Neuron (in vitro differentiated cells): Measurements from ENCODE around the gene FRMD5.

Source experiments
- H2AFZ ChIP-seq: one replicate; pipeline ENCODE4 v1.6.1; 2013; ENCODE audit warnings: low read depth, mild to moderate bottlenecking, inconsistent platforms, low read length, moderate library complexity
- H3K27me3 ChIP-seq: one replicate; pipeline ENCODE4 v1.6.1; 2013; ENCODE audit warnings: low read length; ENCODE audit not compliant: insufficient read depth
- H3K36me3 ChIP-seq: one replicate; pipeline ENCODE4 v1.6.1; 2013; ENCODE audit warnings: low read length; ENCODE audit not compliant: insufficient read depth
- H3K4me1 ChIP-seq: one replicate; pipeline ENCODE4 v1.6.1; 2013; ENCODE audit warnings: low read length; ENCODE audit not compliant: insufficient read depth
- H3K4me3 ChIP-seq: 2 replicates; pipeline ENCODE4 v1.5.1; 2013; ENCODE audit warnings: mild to moderate bottlenecking, low read length, moderate library complexity
- H3K9me3 ChIP-seq: one replicate; pipeline ENCODE4 v1.6.1; 2013; ENCODE audit warnings: low read length

The FRMD5 gene

DNA sequence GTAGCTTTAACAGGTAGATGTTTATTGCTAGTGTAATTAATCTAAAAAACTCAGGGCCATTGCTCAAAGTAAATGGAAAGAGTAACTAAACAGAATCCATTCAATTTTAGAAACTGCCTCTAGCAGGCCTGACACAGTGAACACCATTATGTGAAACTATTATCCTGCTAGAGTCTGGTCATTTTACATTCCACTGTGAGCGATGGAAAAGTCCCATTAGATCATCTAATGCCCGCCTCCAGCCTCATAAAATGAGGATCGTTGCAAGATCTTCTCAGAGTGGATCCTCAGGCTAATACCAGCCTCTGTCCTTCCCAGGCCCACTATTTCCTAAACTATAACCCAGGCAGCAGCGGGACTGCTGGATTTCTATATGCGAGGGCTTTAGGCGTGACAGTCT is 260.6 kb downstream of the FRMD5 start:
- no peaks in the 10 kb centered on the region for H3K36me3 ChIP-seq
- H3K27me3 ChIP-seq: no peaks in the 10 kb centered on the region
- no peaks in the 10 kb centered on the region for H3K4me1 ChIP-seq
- H2AFZ ChIP-seq: no peak overlapping the region
- H3K4me3 ChIP-seq: no peak overlapping the region
- no peaks in the 10 kb centered on the region for H3K9me3 ChIP-seq

DNA sequence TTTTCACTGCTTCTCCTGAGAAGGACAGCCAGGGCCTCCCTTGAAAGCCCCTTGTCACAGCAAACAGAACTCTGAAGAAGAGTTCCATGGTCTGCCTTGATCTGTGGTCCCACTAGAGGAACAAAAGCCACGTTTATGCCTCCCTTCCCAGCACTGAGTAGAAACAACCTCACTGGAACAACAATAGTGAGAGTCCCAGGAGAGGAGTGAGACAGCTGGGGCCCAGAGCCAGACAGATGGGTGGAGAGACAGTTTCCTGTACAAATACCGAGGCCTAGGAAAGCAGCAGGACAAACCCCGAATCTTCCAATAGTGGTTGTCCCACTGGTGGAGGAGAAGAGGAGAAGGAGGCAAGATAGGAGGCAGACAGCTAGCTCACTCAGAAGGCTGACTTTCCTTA is 262.2 kb downstream of the FRMD5 start:
- Histone ChIP-seq H2AFZ (no peak overlapping the region), H3K4me3 (no peak overlapping the region), H3K4me1 (no peaks in the 10 kb centered on the region), H3K36me3 (no peaks in the 10 kb centered on the region), H3K9me3 (no peaks in the 10 kb centered on the region), H3K27me3 (no peaks in the 10 kb centered on the region)

DNA sequence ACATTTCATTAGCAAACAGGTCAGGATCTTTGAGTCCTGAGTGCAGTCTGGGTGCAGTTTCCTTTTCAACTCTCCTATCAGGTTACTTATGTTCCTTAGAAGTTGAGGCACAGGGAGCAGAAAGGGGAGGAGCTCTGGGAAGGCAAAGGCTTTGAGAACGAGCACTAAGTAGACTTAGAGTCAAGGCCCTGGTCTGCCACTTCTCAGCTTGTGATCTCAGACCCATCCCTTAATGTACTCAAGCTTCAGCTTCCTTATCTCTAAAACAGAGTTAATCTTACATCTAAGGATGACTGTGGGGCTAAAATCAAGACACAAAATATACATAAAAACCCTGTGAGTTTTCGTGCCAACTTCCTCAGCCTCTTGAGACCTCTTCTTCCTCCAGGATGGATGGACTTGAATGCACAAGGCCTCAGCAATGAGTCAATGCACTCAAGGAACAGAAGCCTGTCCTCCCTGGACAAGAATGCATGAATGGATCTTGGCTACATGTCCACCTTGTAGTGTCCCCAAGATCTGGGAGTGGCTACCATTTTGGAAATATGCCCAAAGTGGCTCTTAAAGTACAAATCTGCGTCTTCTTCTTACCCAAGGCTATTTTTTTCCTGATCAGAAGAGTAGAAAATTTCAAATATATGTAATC is 263.2 kb downstream of the FRMD5 start:
- Histone ChIP-seq H3K36me3 (no peaks in the 10 kb centered on the region), H3K27me3 (no peaks in the 10 kb centered on the region), H3K4me3 (no peak overlapping the region), H2AFZ (no peak overlapping the region), H3K4me1 (no peaks in the 10 kb centered on the region), H3K9me3 (no peaks in the 10 kb centered on the region)

DNA sequence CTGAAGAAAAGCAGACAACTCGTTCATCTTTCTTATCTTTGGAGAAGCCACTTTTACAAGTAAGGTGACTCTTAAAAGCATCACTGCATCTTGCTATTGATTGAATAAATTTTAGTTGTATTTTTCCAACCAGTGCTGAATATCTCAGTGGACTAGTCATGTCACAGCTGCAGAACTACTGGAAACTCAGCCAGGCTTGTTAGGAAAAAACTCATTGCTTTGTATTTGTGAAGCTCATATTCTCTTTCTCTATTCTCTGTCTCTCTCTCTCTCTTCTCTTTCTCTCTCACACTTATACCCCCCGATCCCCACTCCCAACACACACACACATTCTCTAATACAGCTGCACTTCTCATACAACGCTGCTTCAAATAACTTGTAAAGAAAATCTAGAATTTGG is 264.0 kb downstream of the FRMD5 start:
- no peaks in the 10 kb centered on the region for H3K4me1 ChIP-seq
- no peak overlapping the region for H2AFZ ChIP-seq
- H3K9me3 ChIP-seq: no peaks in the 10 kb centered on the region
- no peaks in the 10 kb centered on the region for H3K27me3 ChIP-seq
- no peak overlapping the region for H3K4me3 ChIP-seq
- H3K36me3 ChIP-seq: no peaks in the 10 kb centered on the region

DNA sequence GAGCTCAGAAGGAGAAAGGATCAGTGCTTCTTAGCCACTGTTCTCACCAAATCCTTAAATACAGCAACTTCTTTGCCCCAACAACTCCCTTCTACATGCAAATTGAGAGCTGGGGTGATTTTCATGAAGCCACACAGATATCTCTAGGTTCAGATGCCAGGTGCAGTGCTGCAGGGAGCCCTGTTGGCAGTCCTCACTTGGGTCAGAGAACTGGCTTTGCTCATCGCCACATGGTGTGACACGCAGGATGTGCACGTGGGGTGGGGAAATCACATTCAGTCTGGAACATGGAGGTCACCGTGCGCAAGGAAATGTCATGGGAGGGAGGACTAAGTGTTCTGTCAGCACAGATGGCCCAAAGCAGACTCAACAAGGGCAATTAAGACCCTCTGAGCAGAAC is 264.5 kb downstream of the FRMD5 start:
- H2AFZ ChIP-seq: no peak overlapping the region
- no peaks in the 10 kb centered on the region for H3K36me3 ChIP-seq
- H3K4me1 ChIP-seq: no peaks in the 10 kb centered on the region
- H3K27me3 ChIP-seq: no peaks in the 10 kb centered on the region
- H3K9me3 ChIP-seq: no peaks in the 10 kb centered on the region
- H3K4me3 ChIP-seq: no peak overlapping the region

DNA sequence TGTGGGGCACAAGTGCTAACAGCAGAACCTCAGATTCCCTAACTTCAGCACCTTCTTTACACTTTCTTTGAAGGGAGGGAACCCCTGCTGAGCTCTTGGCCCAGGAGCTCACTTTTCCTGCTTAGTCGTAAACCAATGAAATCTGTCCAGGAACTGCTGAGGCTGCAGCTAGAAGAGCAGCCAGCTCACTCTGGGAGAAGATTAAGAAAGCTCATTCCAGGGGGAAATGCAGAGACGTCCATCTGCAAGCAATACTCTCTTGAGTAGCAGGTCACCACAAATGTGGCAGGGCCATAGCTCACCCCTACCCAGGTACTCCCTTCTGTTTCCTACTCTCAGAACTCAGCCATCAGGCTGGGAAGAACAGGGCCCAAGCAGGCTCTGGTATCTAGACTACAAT is 265.0 kb downstream of the FRMD5 start:
- Histone ChIP-seq H3K4me1 (no peaks in the 10 kb centered on the region), H3K36me3 (no peaks in the 10 kb centered on the region), H2AFZ (no peak overlapping the region), H3K9me3 (no peaks in the 10 kb centered on the region), H3K27me3 (no peaks in the 10 kb centered on the region), H3K4me3 (no peak overlapping the region)

DNA sequence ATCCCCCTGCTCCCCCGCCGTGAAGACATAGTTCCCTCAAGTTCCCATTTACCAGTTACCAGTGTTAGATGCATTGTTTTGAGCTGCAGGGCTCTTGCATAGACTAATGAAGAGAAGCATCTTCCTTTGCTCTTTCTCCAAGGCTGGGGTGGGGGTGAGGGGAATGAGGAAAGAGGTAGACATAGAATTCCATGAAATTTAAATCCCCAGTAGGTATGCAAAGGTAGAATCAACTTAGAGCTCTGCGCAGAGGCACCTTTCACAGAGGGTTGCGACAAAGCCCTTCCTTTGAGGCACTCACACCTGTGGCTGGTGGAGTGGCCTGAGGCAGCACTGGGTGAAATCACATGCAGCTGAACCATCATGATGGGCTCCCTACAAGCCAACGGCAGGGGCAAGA is 266.9 kb downstream of the FRMD5 start:
- Histone ChIP-seq H3K4me1 (no peaks in the 10 kb centered on the region), H2AFZ (no peak overlapping the region), H3K27me3 (no peaks in the 10 kb centered on the region)

DNA sequence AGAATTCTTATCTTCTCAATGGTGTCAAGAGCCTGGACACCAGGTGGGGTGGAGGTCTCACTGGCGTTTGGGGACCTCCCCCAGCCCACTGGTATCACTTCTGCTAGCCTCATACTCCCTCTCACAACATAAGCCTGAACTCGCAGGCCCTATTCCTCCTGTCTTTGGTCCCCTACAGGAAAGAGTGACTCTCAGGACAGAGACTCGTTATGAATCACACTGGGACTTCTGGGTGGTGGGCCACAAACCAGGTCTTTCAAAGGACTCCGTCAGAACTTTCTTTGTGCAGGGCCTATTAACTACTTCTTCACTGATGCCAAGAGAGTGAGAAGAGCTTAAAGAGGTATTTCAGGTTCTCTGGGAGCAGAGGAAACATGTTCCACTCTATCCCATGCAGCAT is 267.9 kb downstream of the FRMD5 start:
- Histone ChIP-seq H3K36me3 (peaks cover 3% of the 10 kb centered on the region), H3K27me3 (no peaks in the 10 kb centered on the region), H3K4me1 (no peaks in the 10 kb centered on the region), H3K9me3 (no peaks in the 10 kb centered on the region), H3K4me3 (no peak overlapping the region), H2AFZ (no peak overlapping the region)

More for the DNA sequence above, 266.9 kb downstream of the FRMD5 start:
- Histone ChIP-seq H3K4me3 (no peak overlapping the region), H3K36me3 (peaks cover 3% of the 10 kb centered on the region), H3K9me3 (no peaks in the 10 kb centered on the region)

DNA sequence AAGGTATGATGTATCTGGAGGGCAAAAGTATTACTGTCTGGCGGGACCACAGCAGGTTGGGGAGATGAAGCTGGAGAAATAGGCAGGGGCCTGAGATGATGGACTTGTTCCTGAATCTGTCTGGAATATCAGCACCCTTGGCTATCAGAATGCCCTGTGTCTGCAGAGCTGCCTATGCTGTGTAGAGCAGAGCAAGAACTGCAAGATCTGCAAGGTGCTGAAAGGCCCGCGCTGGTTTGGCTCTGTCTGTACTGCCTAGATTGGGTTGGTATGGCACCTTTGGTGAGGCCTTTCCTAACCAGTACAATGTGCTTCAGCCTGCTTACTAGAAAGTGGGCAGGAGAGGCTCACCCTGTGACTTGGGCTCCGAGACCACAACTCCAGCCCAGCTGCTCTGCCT is 271.5 kb downstream of the FRMD5 start:
- Histone ChIP-seq H3K4me3 (no peak overlapping the region), H2AFZ (no peak overlapping the region), H3K9me3 (no peaks in the 10 kb centered on the region), H3K36me3 (peaks cover 3% of the 10 kb centered on the region), H3K4me1 (no peaks in the 10 kb centered on the region), H3K27me3 (no peaks in the 10 kb centered on the region)

DNA sequence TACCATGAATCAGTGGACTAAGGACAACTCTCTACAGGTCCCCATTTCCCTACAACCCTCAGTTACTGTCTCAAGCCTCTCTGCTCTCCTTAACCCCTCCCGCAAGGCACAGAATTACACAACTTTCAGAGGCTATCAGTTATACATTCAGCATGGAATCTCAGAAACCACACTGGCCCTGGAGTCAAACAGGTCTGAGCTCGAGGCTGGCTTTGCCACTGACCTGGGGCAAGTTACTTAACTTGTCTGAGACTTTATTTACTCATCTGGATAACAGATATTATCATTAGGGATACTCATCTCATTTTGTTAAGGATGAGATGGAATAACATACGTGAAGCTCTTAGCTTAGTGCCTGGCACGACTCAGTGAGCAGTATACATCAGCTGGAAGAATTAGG is 273.1 kb downstream of the FRMD5 start:
- Histone ChIP-seq H3K9me3 (peaks cover 2% of the 10 kb centered on the region), H3K36me3 (peaks cover 8% of the 10 kb centered on the region), H2AFZ (no peak overlapping the region), H3K4me1 (no peaks in the 10 kb centered on the region), H3K27me3 (no peaks in the 10 kb centered on the region), H3K4me3 (no peak overlapping the region)

DNA sequence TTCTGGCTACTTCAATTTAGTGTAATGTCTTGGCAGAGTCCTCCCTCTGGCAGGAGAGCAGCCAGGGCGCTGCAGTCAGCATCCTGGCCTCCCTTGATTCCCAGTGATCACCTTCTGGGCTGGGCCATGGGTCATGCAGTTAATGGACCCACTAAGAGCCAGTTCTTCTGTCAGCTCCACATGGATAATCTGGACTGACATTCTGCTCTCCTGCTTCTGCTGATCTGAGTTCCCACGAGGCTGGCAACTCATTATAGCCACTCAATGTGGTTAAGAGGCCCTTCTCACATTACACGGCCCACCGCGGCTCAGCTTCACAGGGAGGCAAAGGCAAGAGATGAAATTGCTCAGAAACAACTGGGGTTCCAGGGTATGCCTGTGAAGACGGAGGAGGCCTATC is 274.3 kb downstream of the FRMD5 start:
- Histone ChIP-seq H3K4me3 (no peak overlapping the region), H3K4me1 (no peaks in the 10 kb centered on the region), H3K36me3 (peaks cover 8% of the 10 kb centered on the region), H2AFZ (no peak overlapping the region), H3K27me3 (no peaks in the 10 kb centered on the region), H3K9me3 (peaks cover 2% of the 10 kb centered on the region)

DNA sequence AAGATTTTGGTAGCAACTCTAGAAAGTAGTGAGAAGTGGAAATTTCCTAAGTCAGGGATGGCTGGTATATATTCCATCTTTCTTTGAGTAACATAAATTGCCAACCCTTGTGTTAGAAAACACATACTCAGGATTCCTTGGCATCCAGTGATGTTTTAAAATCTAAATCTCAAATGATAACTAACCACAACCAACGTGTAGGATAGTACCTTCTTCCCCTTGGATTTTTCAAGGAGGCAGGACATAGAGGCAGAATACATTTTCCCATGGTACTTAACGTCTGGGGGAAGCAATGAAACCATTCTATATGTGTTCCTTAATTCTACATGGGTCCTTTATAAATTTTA is 274.8 kb downstream of the FRMD5 start:
- no peaks in the 10 kb centered on the region for H3K4me1 ChIP-seq
- peaks cover 8% of the 10 kb centered on the region for H3K36me3 ChIP-seq

DNA sequence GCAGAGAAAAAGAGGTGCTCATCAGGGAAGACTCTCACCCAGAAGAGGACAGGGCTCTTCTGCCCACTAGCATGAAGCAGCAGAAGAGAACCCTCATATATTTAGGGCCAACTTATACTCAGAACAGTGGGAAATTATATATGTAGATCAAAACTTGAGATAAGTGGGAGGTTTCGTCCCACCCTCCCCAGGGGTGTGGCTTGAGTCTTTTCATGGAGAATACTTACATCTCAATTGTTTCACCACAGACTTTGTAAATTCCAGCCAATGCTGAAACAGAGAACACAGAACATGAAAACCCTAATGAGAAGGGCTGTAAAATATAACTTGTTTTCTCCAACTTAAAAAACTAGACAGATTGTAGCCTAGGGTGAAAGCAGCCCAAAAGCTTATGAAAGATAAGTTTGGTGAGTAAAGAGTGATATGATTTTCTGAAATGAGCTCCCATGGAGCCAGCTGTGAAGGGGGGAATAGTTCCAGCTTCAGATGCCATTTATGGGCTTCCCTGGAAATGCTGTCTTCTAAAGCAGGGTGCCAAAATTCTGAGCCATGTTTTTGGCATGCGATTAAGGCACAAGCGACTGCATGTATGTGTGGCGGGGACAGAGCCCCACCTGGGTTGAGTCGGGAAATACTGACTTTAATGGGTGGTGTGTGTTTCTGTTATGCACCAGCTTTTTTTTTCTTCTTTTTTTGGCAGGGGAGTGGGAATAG is 275.4 kb downstream of the FRMD5 start:
- H3K4me3 ChIP-seq: no peak overlapping the region
- no peaks in the 10 kb centered on the region for H3K4me1 ChIP-seq
- no peaks in the 10 kb centered on the region for H3K27me3 ChIP-seq
- peaks cover 8% of the 10 kb centered on the region for H3K36me3 ChIP-seq
- H2AFZ ChIP-seq: no peak overlapping the region
- H3K9me3 ChIP-seq: peaks cover 2% of the 10 kb centered on the region

More for the DNA sequence above, 274.8 kb downstream of the FRMD5 start:
- H2AFZ ChIP-seq: no peak overlapping the region
- H3K9me3 ChIP-seq: peaks cover 2% of the 10 kb centered on the region
- no peaks in the 10 kb centered on the region for H3K27me3 ChIP-seq
- no peak overlapping the region for H3K4me3 ChIP-seq

DNA sequence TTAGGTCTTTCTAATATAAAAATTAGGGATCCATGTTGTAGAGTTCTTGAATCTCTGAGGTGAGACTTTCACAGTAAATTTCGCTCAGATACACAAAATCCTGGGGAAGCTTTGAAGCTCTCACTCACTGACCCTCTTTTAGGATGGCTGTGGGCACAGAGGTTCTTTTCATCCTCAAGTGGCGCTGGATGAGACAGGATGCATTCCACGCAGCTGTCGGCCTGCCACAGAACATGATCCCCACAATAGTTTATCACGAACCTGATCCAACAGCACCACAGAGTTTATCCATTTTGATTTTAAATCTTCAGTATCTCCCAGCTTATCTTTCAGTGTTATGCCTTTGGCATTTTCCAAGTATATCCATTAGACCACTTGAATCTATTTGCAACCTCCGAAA is 276.4 kb downstream of the FRMD5 start:
- H3K9me3 ChIP-seq: peaks cover 2% of the 10 kb centered on the region
- peaks cover 7% of the 10 kb centered on the region for H3K36me3 ChIP-seq
- H2AFZ ChIP-seq: no peak overlapping the region
- H3K27me3 ChIP-seq: no peaks in the 10 kb centered on the region
- no peak overlapping the region for H3K4me3 ChIP-seq
- H3K4me1 ChIP-seq: no peaks in the 10 kb centered on the region
